IMR-90 (cell line): ENCODE data around the gene FAM184A. TPM values are rescaled to one million over a fixed set of nuclear protein-coding genes. Genes with fewer than 3 reads are reported as not detected.

ENCODE experiments used
- ATAC-seq: fragments of 200-7000 bp; cut with Tn5 transposase; 2 replicates; pipeline ENCODE4 v1.9.1; 2020; ENCODE audit warnings: low read depth, mild to moderate bottlenecking, moderate library complexity
- BruUV-seq: library from RNA; stranded (reverse); fragments of 400-500 nt; replicated peaks from 2 replicates; lab custom pipeline; 2021; lab: Mats Ljungman, UMichigan
- CTCF ChIA-PET: fragments of 300-600 bp; formaldehyde crosslinking; extraction: SDS; loops from one replicate; lab custom pipeline; 2021; ENCODE audit warnings: antibody characterized with exemption; lab: Yijun Ruan, JAX
- POLR2A ChIA-PET: fragments of 300-600 bp; sonication (Branson Sonifier 250); formaldehyde crosslinking; loops from one replicate; lab custom pipeline; 2022; ENCODE audit warnings: antibody characterized with exemption; ENCODE audit not compliant: unreplicated experiment; lab: Charles Lee
- DNase-seq: peaks from one replicate; pipeline ENCODE4 v3.0.0; 2013
- H2AFZ ChIP-seq: replicated peaks from 2 replicates; pipeline ENCODE3; 2013; ENCODE audit warnings: low read length, mild to moderate bottlenecking; ENCODE audit not compliant: poor library complexity
- H2AK5ac ChIP-seq: 2 replicates; pipeline ENCODE4 v1.6.1; 2013; ENCODE audit warnings: low read depth, low read length, inconsistent platforms
- H2AK9ac ChIP-seq: replicated peaks from 2 replicates; pipeline ENCODE3; 2013; ENCODE audit warnings: mild to moderate bottlenecking, low read depth, low read length, moderate library complexity; ENCODE audit not compliant: poor library complexity
- H2BK120ac ChIP-seq: 2 replicates; pipeline ENCODE4 v1.6.1; 2013; ENCODE audit warnings: low read depth, low read length, inconsistent platforms
- H2BK15ac ChIP-seq: 3 replicates; pipeline ENCODE4 v1.6.1; 2013; ENCODE audit warnings: low read depth, low read length, inconsistent platforms
- H2BK20ac ChIP-seq: 2 replicates; pipeline ENCODE4 v1.6.1; 2013; ENCODE audit warnings: low read depth, mild to moderate bottlenecking, inconsistent platforms, low read length, moderate library complexity
- H2BK5ac ChIP-seq: 2 replicates; pipeline ENCODE4 v1.6.1; 2013; ENCODE audit warnings: mild to moderate bottlenecking, low read depth, low read length, inconsistent platforms; ENCODE audit not compliant: poor library complexity, severe bottlenecking
- H3K14ac ChIP-seq: replicated peaks from 2 replicates; pipeline ENCODE4 v1.6.1; 2013; ENCODE audit warnings: low read depth, low read length, inconsistent platforms
- H3K18ac ChIP-seq: 2 replicates; pipeline ENCODE4 v1.6.1; 2013; ENCODE audit warnings: low read depth, low read length, control low read depth
- H3K23ac ChIP-seq: 2 replicates; pipeline ENCODE4 v1.6.1; 2013; ENCODE audit warnings: low read depth, low read length, inconsistent platforms
- H3K27ac ChIP-seq: 2 replicates; pipeline ENCODE4 v1.5.1; 2013; ENCODE audit warnings: mild to moderate bottlenecking, control low read depth, low read length; ENCODE audit not compliant: insufficient read depth
- H3K27me3 ChIP-seq: 2 replicates; pipeline ENCODE4 v1.6.1; 2013; ENCODE audit warnings: low read length; ENCODE audit not compliant: control insufficient read depth, insufficient read depth
- H3K36me3 ChIP-seq: 2 replicates; pipeline ENCODE4 v1.6.1; 2013; ENCODE audit warnings: low read length, mixed read lengths; ENCODE audit not compliant: control insufficient read depth, insufficient read depth
- H3K4ac ChIP-seq: 2 replicates; pipeline ENCODE4 v1.6.1; 2013; ENCODE audit warnings: low read depth, low read length, inconsistent platforms
- H3K4me1 ChIP-seq: 2 replicates; pipeline ENCODE4 v1.6.1; 2013; ENCODE audit warnings: low read length, mixed read lengths; ENCODE audit not compliant: control insufficient read depth, insufficient read depth
- H3K4me2 ChIP-seq: 2 replicates; pipeline ENCODE4 v1.6.1; 2013; ENCODE audit warnings: low read depth, mild to moderate bottlenecking, control low read depth, low read length, moderate library complexity
- H3K4me3 ChIP-seq: 2 replicates; pipeline ENCODE4 v1.5.1; 2013; ENCODE audit warnings: low read depth, mild to moderate bottlenecking, control low read depth, low read length, moderate library complexity; ENCODE audit not compliant: insufficient read depth
- H3K56ac ChIP-seq: 2 replicates; pipeline ENCODE4 v1.6.1; 2013; ENCODE audit warnings: low read length, inconsistent platforms; ENCODE audit not compliant: insufficient read depth; ENCODE audit errors: extremely low read depth
- H3K79me1 ChIP-seq, 2 experiments: 2 replicates each; pipeline ENCODE4 v1.6.1; 2013; ENCODE audit warnings: low read length in 2 of 2, inconsistent platforms in 1 of 2, low read depth in 1 of 2
- H3K9ac ChIP-seq: 2 replicates; pipeline ENCODE4 v1.6.1; 2013; ENCODE audit warnings: low read depth, low read length, control low read depth
- H3K9me1 ChIP-seq: 2 replicates; pipeline ENCODE4 v1.6.1; 2013; ENCODE audit warnings: low read length, inconsistent platforms; ENCODE audit not compliant: insufficient read depth
- H3K9me3 ChIP-seq: 2 replicates; pipeline ENCODE4 v1.6.1; 2013; ENCODE audit warnings: low read length; ENCODE audit not compliant: control insufficient read depth, insufficient read depth
- H4K20me1 ChIP-seq: 2 replicates; pipeline ENCODE4 v1.6.1; 2013; ENCODE audit warnings: low read length, inconsistent platforms; ENCODE audit not compliant: insufficient read depth
- H4K5ac ChIP-seq: 2 replicates; pipeline ENCODE4 v1.6.1; 2013; ENCODE audit warnings: mild to moderate bottlenecking, low read depth, low read length, control low read depth
- H4K8ac ChIP-seq, 2 experiments: 2 replicates each; pipeline ENCODE4 v1.6.1; 2013; ENCODE audit warnings: low read depth in 2 of 2, low read length in 2 of 2, control low read depth in 1 of 2, inconsistent platforms in 1 of 2
- H4K91ac ChIP-seq: 2 replicates; pipeline ENCODE4 v1.6.1; 2013; ENCODE audit warnings: low read depth, low read length, inconsistent platforms; ENCODE audit not compliant: insufficient read depth
- BHLHE40 ChIP-seq: fragments of 150-350 bp; IDR thresholded peaks from 2 replicates; pipeline ENCODE4 v1.6.1; 2016; ENCODE audit warnings: mild to moderate bottlenecking, low read depth, low read length
- CHD1 ChIP-seq: IDR thresholded peaks from 2 replicates; pipeline ENCODE4 v1.6.1; 2012; ENCODE audit warnings: low read depth, low read length, improper control_type of control experiment
- FOS ChIP-seq: fragments of 150-350 bp; IDR thresholded peaks from 2 replicates; pipeline ENCODE4 v1.6.1; 2016; ENCODE audit warnings: low read depth, low read length
- MAFK ChIP-seq: IDR thresholded peaks from 2 replicates; pipeline ENCODE4 v1.6.1; 2012; ENCODE audit warnings: low read depth, low read length, improper control_type of control experiment
- MAZ ChIP-seq: IDR thresholded peaks from 2 replicates; pipeline ENCODE4 v1.6.1; 2012; ENCODE audit warnings: low read depth, mild to moderate bottlenecking, low read length, improper control_type of control experiment, moderate library complexity, borderline replicate concordance
- MXI1 ChIP-seq: IDR thresholded peaks from 2 replicates; pipeline ENCODE4 v1.6.1; 2012; ENCODE audit warnings: low read depth, mild to moderate bottlenecking, low read length, moderate library complexity, borderline replicate concordance
- NFE2L2 ChIP-seq: fragments of 150-350 bp; IDR thresholded peaks from 2 replicates; pipeline ENCODE4 v1.6.1; 2016; ENCODE audit warnings: low read depth, mild to moderate bottlenecking, low read length
- POLR2A ChIP-seq: IDR thresholded peaks from 2 replicates; pipeline ENCODE4 v1.6.1; 2012; ENCODE audit warnings: mild to moderate bottlenecking, low read depth, low read length
- RAD21 ChIP-seq: IDR thresholded peaks from 2 replicates; pipeline ENCODE4 v1.6.1; 2012; ENCODE audit warnings: low read length, improper control_type of control experiment
- RCOR1 ChIP-seq: IDR thresholded peaks from 2 replicates; pipeline ENCODE4 v1.6.1; 2012; ENCODE audit warnings: mild to moderate bottlenecking, low read length, improper control_type of control experiment; ENCODE audit not compliant: insufficient replicate concordance
- RFX5 ChIP-seq: IDR thresholded peaks from 2 replicates; pipeline ENCODE4 v1.8.0; 2012; ENCODE audit warnings: low read depth, mild to moderate bottlenecking, low read length, moderate library complexity
- SMC3 ChIP-seq: fragments of 150-350 bp; IDR thresholded peaks from 2 replicates; pipeline ENCODE4 v1.6.1; 2016; ENCODE audit warnings: low read depth, mild to moderate bottlenecking, antibody characterized with exemption, low read length, moderate library complexity
- WGBS, 2 experiments: methylation state at CpG; one replicate each; pipeline versions ENCODE4 v1.1.5 to v1.1.7; 2013; ENCODE audit warnings: missing lambda C conversion rate in 2 of 2; ENCODE audit not compliant: insufficient read length in 1 of 2; ENCODE audit errors: extremely low coverage in 2 of 2; 5-methylcytosine and 5-hydroxymethylcytosine counted together
- dilution Hi-C: fragments of 300-500 bp; cut with HindIII; formaldehyde crosslinking; loops from one replicate; pipeline ENCODE4 v1.14.3; 2018; ENCODE audit warnings: low sequenced_read_pairs; ENCODE audit not compliant: unreplicated experiment
- in situ Hi-C: fragments of 300-500 bp; cut with MboI; formaldehyde crosslinking; loops from 3 replicates; pipeline ENCODE4 v1.14.3; 2019; ENCODE audit warnings: low sequenced_read_pairs, inconsistent platforms, mixed read lengths
- intact Hi-C: fragments of 100-400 bp; cut with micrococcal nuclease; formaldehyde crosslinking; loops from 2 replicates; pipeline ENCODE4 v1.10.0; 2022
- polyA plus RNA-seq, 3 experiments: library from polyadenylated mRNA; depleted of rRNA; stranded (reverse); fragments of >200 nt; gene quantifications; 2 replicates each; pipeline ENCODE4 v1.2.3, GENCODE V29; 2012; ENCODE audit warnings: low replicate concordance in 1 of 3
- total RNA-seq: library from RNA; depleted of rRNA; stranded (reverse); fragments of >200 nt; gene quantifications from 2 replicates; pipeline ENCODE4 v1.2.3, GENCODE V29; 2012
- TF ChIP-seq, protein P1 (sequence below): fragments of 150-350 bp; IDR thresholded peaks from 2 replicates; pipeline ENCODE4 v1.6.1; 2017; ENCODE audit warnings: mild to moderate bottlenecking, antibody characterized with exemption, low read length, low read depth
- TF ChIP-seq, protein P2 (sequence below): fragments of 150-350 bp; IDR thresholded peaks from 2 replicates; pipeline ENCODE4 v1.6.1; 2016; ENCODE audit warnings: low read depth, mild to moderate bottlenecking, low read length, moderate library complexity, borderline replicate concordance
- TF ChIP-seq, protein P3 (sequence below): conservative IDR thresholded peaks from 2 replicates; pipeline ENCODE4 v1.5.1; 2012; ENCODE audit warnings: mild to moderate bottlenecking, low read depth, low read length, improper control_type of control experiment

FAM184A gene
- total and polyA plus RNA-seq, 2 of the 4 experiments (the other 2 are of a cell fraction) = 0.03 TPM; not detected in 1

DNA sequence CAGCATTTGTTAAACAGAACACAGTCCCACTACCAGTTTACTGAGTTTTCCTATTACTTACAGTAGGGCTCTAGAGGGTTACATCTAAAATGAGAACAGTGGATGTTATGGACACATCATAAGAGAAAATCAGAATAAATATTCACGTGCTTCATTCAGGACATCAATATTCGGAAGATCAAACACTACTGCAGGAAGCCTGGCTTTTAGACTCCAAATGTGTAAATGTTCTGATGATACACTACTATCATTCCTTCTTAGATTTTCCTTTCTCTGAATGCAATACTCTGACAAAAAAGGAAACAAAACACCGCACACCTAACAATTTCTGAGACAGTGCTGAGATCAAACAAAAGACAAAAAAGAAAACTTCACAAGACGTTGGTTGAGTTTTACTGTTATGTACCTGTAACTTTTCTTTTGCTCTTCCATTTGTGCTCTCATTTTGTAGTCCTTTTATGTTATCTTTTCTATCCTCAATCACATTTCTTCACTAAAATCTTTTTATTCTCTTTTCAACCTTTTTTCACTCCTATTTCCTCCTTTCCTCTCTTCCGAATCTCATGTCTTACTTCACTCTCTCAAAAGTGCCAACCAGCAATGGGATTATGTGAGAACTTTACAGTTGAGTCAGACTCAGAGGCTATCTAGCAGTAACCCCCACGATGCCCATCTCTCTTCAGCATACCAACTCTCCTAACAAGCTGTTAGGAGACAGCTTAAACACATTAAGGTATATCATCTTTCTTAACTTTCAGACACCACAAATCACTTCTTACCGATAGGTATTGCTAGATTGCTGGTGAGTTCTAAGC lies 1.7 kb downstream of the FAM184A start:
- no TSS peak for BruUV-seq
- ATAC-seq = no peak
- in situ Hi-C loops (loop anchor here (25.0 kb wide), 1 partner anchor 814 kb away; no protein-coding TSS in a partner anchor), intact Hi-C loops (loop anchor here (5.0 kb wide), 2 partner anchors 184 to 234 kb away; partner anchors contain the start of gene ASF1A), dilution Hi-C loops (no loop called here)
- ChIA-PET POLR2A (no interaction called here), CTCF (no interaction called here)
- no peak overlapping the region for H4K5ac ChIP-seq
- no peak overlapping the region for H4K91ac ChIP-seq
- no peak overlapping the region for H2AK9ac ChIP-seq
- H2AFZ ChIP-seq = no peak overlapping the region
- H3K27me3 ChIP-seq = peaks cover 24% of the 10 kb centered on the region
- H3K27ac ChIP-seq = no peak overlapping the region
- H3K18ac ChIP-seq = no peak overlapping the region
- H2BK5ac ChIP-seq = no peak overlapping the region
- H3K4ac ChIP-seq = no peak overlapping the region
- H2BK120ac ChIP-seq = no peak overlapping the region
- no peak overlapping the region for H3K23ac ChIP-seq
- H3K79me1 ChIP-seq = no peaks in the 10 kb centered on the region
- H3K14ac ChIP-seq = no peak overlapping the region
- H3K9me3 ChIP-seq = no peaks in the 10 kb centered on the region
- no peaks in the 10 kb centered on the region for H4K20me1 ChIP-seq
- no peak overlapping the region for H4K8ac ChIP-seq
- H3K56ac ChIP-seq = no peak overlapping the region
- no peak overlapping the region for H2BK15ac ChIP-seq
- no peak overlapping the region for H3K9ac ChIP-seq
- H3K36me3 ChIP-seq = no peaks in the 10 kb centered on the region
- WGBS, 2 experiments = 83 to 94% methylated on average over 1 of the region's 7 CpGs
- H3K4me3 ChIP-seq = no peak overlapping the region
- no peak for DNase-seq
- no peak overlapping the region for H2BK20ac ChIP-seq
- no peaks in the 10 kb centered on the region for H3K9me1 ChIP-seq
- no peaks in the 10 kb centered on the region; the same call in 1 of the 2 replicates for H3K4me1 ChIP-seq
- no peak overlapping the region for H2AK5ac ChIP-seq
- H3K4me2 ChIP-seq = no peak overlapping the region
- TF ChIP-seq MAZ (no peak), MXI1 (no peak), RCOR1 (no peak), FOS (no peak), CHD1 (no peak), RAD21 (no peak), POLR2A (no peak), MAFK (no peak), NFE2L2 (no peak), RFX5 (no peak), BHLHE40 (no peak), SMC3 (no peak)
- TF ChIP-seq, protein P1, sequence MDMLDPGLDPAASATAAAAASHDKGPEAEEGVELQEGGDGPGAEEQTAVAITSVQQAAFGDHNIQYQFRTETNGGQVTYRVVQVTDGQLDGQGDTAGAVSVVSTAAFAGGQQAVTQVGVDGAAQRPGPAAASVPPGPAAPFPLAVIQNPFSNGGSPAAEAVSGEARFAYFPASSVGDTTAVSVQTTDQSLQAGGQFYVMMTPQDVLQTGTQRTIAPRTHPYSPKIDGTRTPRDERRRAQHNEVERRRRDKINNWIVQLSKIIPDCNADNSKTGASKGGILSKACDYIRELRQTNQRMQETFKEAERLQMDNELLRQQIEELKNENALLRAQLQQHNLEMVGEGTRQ = no peak
- TF ChIP-seq, protein P2, sequence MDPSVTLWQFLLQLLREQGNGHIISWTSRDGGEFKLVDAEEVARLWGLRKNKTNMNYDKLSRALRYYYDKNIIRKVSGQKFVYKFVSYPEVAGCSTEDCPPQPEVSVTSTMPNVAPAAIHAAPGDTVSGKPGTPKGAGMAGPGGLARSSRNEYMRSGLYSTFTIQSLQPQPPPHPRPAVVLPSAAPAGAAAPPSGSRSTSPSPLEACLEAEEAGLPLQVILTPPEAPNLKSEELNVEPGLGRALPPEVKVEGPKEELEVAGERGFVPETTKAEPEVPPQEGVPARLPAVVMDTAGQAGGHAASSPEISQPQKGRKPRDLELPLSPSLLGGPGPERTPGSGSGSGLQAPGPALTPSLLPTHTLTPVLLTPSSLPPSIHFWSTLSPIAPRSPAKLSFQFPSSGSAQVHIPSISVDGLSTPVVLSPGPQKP = no peak
- TF ChIP-seq, protein P3, sequence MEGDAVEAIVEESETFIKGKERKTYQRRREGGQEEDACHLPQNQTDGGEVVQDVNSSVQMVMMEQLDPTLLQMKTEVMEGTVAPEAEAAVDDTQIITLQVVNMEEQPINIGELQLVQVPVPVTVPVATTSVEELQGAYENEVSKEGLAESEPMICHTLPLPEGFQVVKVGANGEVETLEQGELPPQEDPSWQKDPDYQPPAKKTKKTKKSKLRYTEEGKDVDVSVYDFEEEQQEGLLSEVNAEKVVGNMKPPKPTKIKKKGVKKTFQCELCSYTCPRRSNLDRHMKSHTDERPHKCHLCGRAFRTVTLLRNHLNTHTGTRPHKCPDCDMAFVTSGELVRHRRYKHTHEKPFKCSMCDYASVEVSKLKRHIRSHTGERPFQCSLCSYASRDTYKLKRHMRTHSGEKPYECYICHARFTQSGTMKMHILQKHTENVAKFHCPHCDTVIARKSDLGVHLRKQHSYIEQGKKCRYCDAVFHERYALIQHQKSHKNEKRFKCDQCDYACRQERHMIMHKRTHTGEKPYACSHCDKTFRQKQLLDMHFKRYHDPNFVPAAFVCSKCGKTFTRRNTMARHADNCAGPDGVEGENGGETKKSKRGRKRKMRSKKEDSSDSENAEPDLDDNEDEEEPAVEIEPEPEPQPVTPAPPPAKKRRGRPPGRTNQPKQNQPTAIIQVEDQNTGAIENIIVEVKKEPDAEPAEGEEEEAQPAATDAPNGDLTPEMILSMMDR = no peak
